ENCODE measurements around the gene RBM44. TPM values are rescaled to one million over a fixed set of nuclear protein-coding genes. Genes with fewer than 3 reads are reported as not detected.

Gene RBM44
- total and polyA plus RNA-seq, 4 donors: 0.02 to 0.75 (median 0.15) TPM

GRCh38 chr2:237882510-237883481 is 84.2 kb downstream of the RBM44 start:
- H3K27ac ChIP-seq (ENCODE audit: low read depth in 1 of 2, low read length in 2 of 2): no peak overlapping the region
- H3K9me3 ChIP-seq (ENCODE audit: control insufficient read depth in 4 of 4, low read length in 3 of 4): no peaks in the 10 kb centered on the region
- TF ChIP-seq EGR1 (IDR thresholded peaks at IDR 0.05; ENCODE audit: low read depth in 2 of 2): no peak
- no peak for TF ChIP-seq GABPA (IDR thresholded peaks at IDR 0.05 in 1 of 2, conservative IDR thresholded peaks at IDR 0.05 in 1 of 2)
- TF ChIP-seq TAF1 (conservative IDR thresholded peaks at IDR 0.05): no peak
- no peak for TF ChIP-seq RAD21 (IDR thresholded peaks at IDR 0.05)
- TF ChIP-seq HNF4A (conservative IDR thresholded peaks at IDR 0.05): no peak
- H3K4me3 ChIP-seq (ENCODE audit: low read depth in 1 of 3, low read length in 3 of 3): no peak overlapping the region
- 96% methylated on average over 20 of the region's 20 CpGs for WGBS
- H3K36me3 ChIP-seq (ENCODE audit: control insufficient read depth in 4 of 4, insufficient read depth in 3 of 4, low read depth in 1 of 4, low read length in 3 of 4): no peaks in the 10 kb centered on the region
- peaks cover 0 to 4% (median 0%) of the 10 kb centered on the region in 4 donors for H3K4me1 ChIP-seq (ENCODE audit: control insufficient read depth in 4 of 4, insufficient read depth in 4 of 4, low read length in 3 of 4)
- DNase-seq (ENCODE audit: low spot score): no peak
- H3K27me3 ChIP-seq (ENCODE audit: control insufficient read depth in 4 of 4, insufficient read depth in 4 of 4, low read length in 3 of 4): no peaks in the 10 kb centered on the region
- no peak overlapping the region for H3K9ac ChIP-seq (ENCODE audit: low read depth in 1 of 2, low read length in 2 of 2)

DNA sequence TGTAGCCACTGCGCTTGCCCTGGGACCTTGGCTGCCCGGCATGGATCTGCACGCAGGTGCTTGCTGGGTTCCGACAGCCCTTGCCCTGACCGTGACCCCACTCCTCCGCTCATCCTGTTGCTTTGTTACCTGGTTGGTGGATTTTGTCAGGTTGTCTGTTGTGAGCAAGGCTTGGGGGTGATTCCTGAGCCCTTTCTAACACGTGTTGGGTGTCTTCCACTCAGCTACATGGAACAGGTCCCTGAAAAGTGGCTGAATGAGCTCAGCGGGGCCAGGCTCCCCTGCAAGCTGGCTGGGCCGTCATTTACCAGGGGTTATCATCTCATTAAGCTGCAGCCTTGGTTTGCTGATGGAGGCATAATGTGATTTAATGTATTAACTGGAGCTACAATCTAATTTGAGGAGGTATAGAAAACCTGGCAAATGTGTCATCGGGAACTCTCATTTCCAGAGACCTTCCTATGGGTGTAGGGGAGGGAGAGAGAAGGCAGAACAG is 85.4 kb downstream of the RBM44 start:
- TF ChIP-seq, protein P1, sequence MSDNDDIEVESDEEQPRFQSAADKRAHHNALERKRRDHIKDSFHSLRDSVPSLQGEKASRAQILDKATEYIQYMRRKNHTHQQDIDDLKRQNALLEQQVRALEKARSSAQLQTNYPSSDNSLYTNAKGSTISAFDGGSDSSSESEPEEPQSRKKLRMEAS (IDR thresholded peaks at IDR 0.05): no peak
- no peak for TF ChIP-seq RAD21 (IDR thresholded peaks at IDR 0.05)
- Histone ChIP-seq H3K9ac (ENCODE audit: low read depth in 1 of 2, low read length in 2 of 2) (no peak overlapping the region), H3K36me3 (ENCODE audit: control insufficient read depth in 4 of 4, insufficient read depth in 3 of 4, low read depth in 1 of 4, low read length in 3 of 4) (no peaks in the 10 kb centered on the region), H3K27me3 (ENCODE audit: control insufficient read depth in 4 of 4, insufficient read depth in 4 of 4, low read length in 3 of 4) (no peaks in the 10 kb centered on the region), H3K4me3 (ENCODE audit: low read depth in 1 of 3, low read length in 3 of 3) (no peak overlapping the region), H3K4me1 (ENCODE audit: control insufficient read depth in 4 of 4, insufficient read depth in 4 of 4, low read length in 3 of 4) (peaks cover 0 to 4% (median 2%) of the 10 kb centered on the region in 4 donors), H3K9me3 (ENCODE audit: control insufficient read depth in 4 of 4, low read length in 3 of 4) (no peaks in the 10 kb centered on the region), H3K27ac (ENCODE audit: low read depth in 1 of 2, low read length in 2 of 2) (no peak overlapping the region)
- WGBS: 96% methylated on average over 10 of the region's 10 CpGs
- DNase-seq (ENCODE audit: low spot score): no peak

- no peak overlapping the region for H3K4me3 ChIP-seq (ENCODE audit: low read depth in 1 of 3, low read length in 3 of 3)
- TF ChIP-seq ZBTB33 (IDR thresholded peaks at IDR 0.05) (no peak), FOXA1 (IDR thresholded peaks at IDR 0.05) (no peak), EGR1 (IDR thresholded peaks at IDR 0.05; ENCODE audit: low read depth in 2 of 2) (no peak), RXRA (IDR thresholded peaks at IDR 0.05) (no peak), HNF4G (IDR thresholded peaks at IDR 0.05) (no peak), GABPA (IDR thresholded peaks at IDR 0.05 in 1 of 2, conservative IDR thresholded peaks at IDR 0.05 in 1 of 2) (no peak), ATF3 (IDR thresholded peaks at IDR 0.05) (no peak), HNF4A (conservative IDR thresholded peaks at IDR 0.05) (no peak), SP1 (IDR thresholded peaks at IDR 0.05) (no peak), JUND (IDR thresholded peaks at IDR 0.05) (no peak), REST (IDR thresholded peaks at IDR 0.05) (no peak), TAF1 (conservative IDR thresholded peaks at IDR 0.05) (no peak), YY1 (IDR thresholded peaks at IDR 0.05) (no peak), NR2F2 (IDR thresholded peaks at IDR 0.05) (no peak), FOXA2 (IDR thresholded peaks at IDR 0.05) (no peak), RAD21 (IDR thresholded peaks at IDR 0.05) (no peak)
- TF ChIP-seq, protein P2, sequence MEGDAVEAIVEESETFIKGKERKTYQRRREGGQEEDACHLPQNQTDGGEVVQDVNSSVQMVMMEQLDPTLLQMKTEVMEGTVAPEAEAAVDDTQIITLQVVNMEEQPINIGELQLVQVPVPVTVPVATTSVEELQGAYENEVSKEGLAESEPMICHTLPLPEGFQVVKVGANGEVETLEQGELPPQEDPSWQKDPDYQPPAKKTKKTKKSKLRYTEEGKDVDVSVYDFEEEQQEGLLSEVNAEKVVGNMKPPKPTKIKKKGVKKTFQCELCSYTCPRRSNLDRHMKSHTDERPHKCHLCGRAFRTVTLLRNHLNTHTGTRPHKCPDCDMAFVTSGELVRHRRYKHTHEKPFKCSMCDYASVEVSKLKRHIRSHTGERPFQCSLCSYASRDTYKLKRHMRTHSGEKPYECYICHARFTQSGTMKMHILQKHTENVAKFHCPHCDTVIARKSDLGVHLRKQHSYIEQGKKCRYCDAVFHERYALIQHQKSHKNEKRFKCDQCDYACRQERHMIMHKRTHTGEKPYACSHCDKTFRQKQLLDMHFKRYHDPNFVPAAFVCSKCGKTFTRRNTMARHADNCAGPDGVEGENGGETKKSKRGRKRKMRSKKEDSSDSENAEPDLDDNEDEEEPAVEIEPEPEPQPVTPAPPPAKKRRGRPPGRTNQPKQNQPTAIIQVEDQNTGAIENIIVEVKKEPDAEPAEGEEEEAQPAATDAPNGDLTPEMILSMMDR (IDR thresholded peaks at IDR 0.05; ENCODE audit: low read depth, low read length, missing input control): no peak
- TF ChIP-seq, protein P1 (IDR thresholded peaks at IDR 0.05): no peak
- peaks cover 0 to 4% (median 2%) of the 10 kb centered on the region in 4 donors for H3K4me1 ChIP-seq (ENCODE audit: control insufficient read depth in 4 of 4, insufficient read depth in 4 of 4, low read length in 3 of 4)
- no peaks in the 10 kb centered on the region for H3K9me3 ChIP-seq (ENCODE audit: control insufficient read depth in 4 of 4, low read length in 3 of 4)
- H3K36me3 ChIP-seq (ENCODE audit: control insufficient read depth in 4 of 4, insufficient read depth in 3 of 4, low read depth in 1 of 4, low read length in 3 of 4): no peaks in the 10 kb centered on the region
- H3K9ac ChIP-seq (ENCODE audit: low read depth in 1 of 2, low read length in 2 of 2): no peak overlapping the region
- no peak for DNase-seq (ENCODE audit: low spot score)
- H3K27ac ChIP-seq (ENCODE audit: low read depth in 1 of 2, low read length in 2 of 2): no peak overlapping the region
- no peaks in the 10 kb centered on the region for H3K27me3 ChIP-seq (ENCODE audit: control insufficient read depth in 4 of 4, insufficient read depth in 4 of 4, low read length in 3 of 4)
- 85% methylated on average over 13 of the region's 13 CpGs for WGBS
Observed at GRCh38 chr2:237884681-237885080, 86.1 kb downstream of the RBM44 start.
